Choroid plexus epithelial cell (primary cell): ENCODE data around the gene BHLHE23.

Experiments
- DNase-seq: peaks from one replicate; pipeline ENCODE4 v3.0.0-alpha.2; 2010; ENCODE audit warnings: low read depth
- H3K4me3 ChIP-seq: 2 replicates; pipeline ENCODE4 v1.5.1; 2011; ENCODE audit warnings: low read depth, mild to moderate bottlenecking, control low read depth, low read length, moderate library complexity
- CTCF ChIP-seq: conservative IDR thresholded peaks from 2 replicates; pipeline ENCODE4 v1.5.1; 2011; ENCODE audit warnings: low read depth, mild to moderate bottlenecking, control low read depth, inconsistent platforms, low read length, moderate library complexity

Gene BHLHE23

GRCh38 chr20:63051911-63052310, 45.1 kb upstream of the BHLHE23 start:
- H3K4me3 ChIP-seq: no peak overlapping the region
- no peak for DNase-seq
- no peak for TF ChIP-seq CTCF

GRCh38 chr20:63051186-63051860, 44.6 kb upstream of the BHLHE23 start:
- no peak for DNase-seq
- no peak for TF ChIP-seq CTCF

GRCh38 chr20:63050406-63050805, 43.6 kb upstream of the BHLHE23 start:
- no peak for DNase-seq
- TF ChIP-seq CTCF: no peak

More at GRCh38 chr20:63051186-63051860, 44.6 kb upstream of the BHLHE23 start:
- H3K4me3 ChIP-seq: no peak overlapping the region

GRCh38 chr20:63049561-63050221, 42.9 kb upstream of the BHLHE23 start:
- no peak overlapping the region for H3K4me3 ChIP-seq
- DNase-seq: no peak
- no peak for TF ChIP-seq CTCF

More at GRCh38 chr20:63050406-63050805, 43.6 kb upstream of the BHLHE23 start:
- H3K4me3 ChIP-seq: no peak overlapping the region

GRCh38 chr20:63049191-63049518, 42.4 kb upstream of the BHLHE23 start:
- no peak for DNase-seq
- TF ChIP-seq CTCF: no peak
- H3K4me3 ChIP-seq: no peak overlapping the region

- no peak overlapping the region for H3K4me3 ChIP-seq
Observed at GRCh38 chr20:63048516-63049190, 41.9 kb upstream of the BHLHE23 start.

More at GRCh38 chr20:63048516-63049190, 41.9 kb upstream of the BHLHE23 start:
- DNase-seq: no peak
- no peak for TF ChIP-seq CTCF
